Muscle of back (tissue), 11 donors: Measurements from ENCODE around the gene MRGPRD. TPM values are rescaled to one million over a fixed set of nuclear protein-coding genes. Genes with fewer than 3 reads are reported as not detected.
A peak's percentile ranks its signal among the peaks of the same experiment; 100 is the strongest.

Experiments used
- DNase-seq, 3 donors: peaks; one replicate each; pipeline versions ENCODE4 v3.0.0 to v3.0.0-alpha.2; 2013
- polyA plus RNA-seq, 10 donors: library from polyadenylated mRNA; unstranded; fragments of 120-200 nt; gene quantifications; one replicate each; pipeline ENCODE4 v1.2.1, GENCODE V29; 2013; ENCODE audit not compliant: insufficient read length in 10 of 10

The MRGPRD gene
- polyA plus RNA-seq, 10 donors: 0.21 to 0.25 TPM; not detected in 8

GRCh38 chr11:68969386-68969785 is 11.4 kb downstream of the MRGPRD start:
- no peak for DNase-seq

GRCh38 chr11:68968306-68969250 is 12.2 kb downstream of the MRGPRD start:
- peak in 1 of 3 donors; percentile 36 for DNase-seq

GRCh38 chr11:68966894-68967780 is 13.6 kb downstream of the MRGPRD start:
- DNase-seq: no peak

GRCh38 chr11:68965901-68966853 is 14.6 kb downstream of the MRGPRD start:
- DNase-seq: peak; percentile 50 to 91 (median 88)

- DNase-seq: no peak
These were observed 17.0 kb downstream of the MRGPRD start for GRCh38 chr11:68963779-68964178.

- no peak for DNase-seq
These were observed 18.1 kb downstream of the MRGPRD start for GRCh38 chr11:68962527-68963250.

- DNase-seq: no peak
These were observed 19.5 kb downstream of the MRGPRD start for GRCh38 chr11:68961245-68961644.

GRCh38 chr11:68960294-68961071 is 20.3 kb downstream of the MRGPRD start:
- no peak for DNase-seq

GRCh38 chr11:68959465-68960293 is 21.1 kb downstream of the MRGPRD start:
- no peak for DNase-seq

GRCh38 chr11:68958211-68958610 is 22.6 kb downstream of the MRGPRD start:
- no peak for DNase-seq

GRCh38 chr11:68956547-68957254 is 24.1 kb downstream of the MRGPRD start:
- DNase-seq: no peak

GRCh38 chr11:68956142-68956541 is 24.6 kb downstream of the MRGPRD start:
- no peak for DNase-seq

- no peak for DNase-seq
These were observed 25.2 kb downstream of the MRGPRD start for GRCh38 chr11:68955607-68955958.

GRCh38 chr11:68954836-68955606 is 25.8 kb downstream of the MRGPRD start:
- peak in 1 of 3 donors; percentile 86 for DNase-seq

- DNase-seq: no peak
These were observed 30.0 kb downstream of the MRGPRD start for GRCh38 chr11:68950762-68951161.

GRCh38 chr11:68950270-68950669 is 30.5 kb downstream of the MRGPRD start:
- no peak for DNase-seq

GRCh38 chr11:68948935-68949334 is 31.9 kb downstream of the MRGPRD start:
- no peak for DNase-seq
